Smooth muscle cell (in vitro differentiated cells): ENCODE results near the gene PTPRT. TPM values are rescaled to one million over a fixed set of nuclear protein-coding genes. Genes with fewer than 3 reads are reported as not detected.

Experiments
- DNase-seq: peaks from one replicate; lab custom pipeline; 2025; ENCODE audit not compliant: unreplicated experiment; lab: John Stamatoyannopoulos, UW
- H2AFZ ChIP-seq: fragments of 200-600 bp; sonication (generic); 2 replicates; pipeline ENCODE4 v1.6.0; 2016; ENCODE audit warnings: antibody characterized with exemption, low read depth, mild to moderate bottlenecking
- H3F3A ChIP-seq: fragments of 200-600 bp; sonication (generic); 2 replicates; pipeline ENCODE4 v1.6.0; 2017; ENCODE audit warnings: antibody characterized with exemption, low read depth
- H3K27ac ChIP-seq: fragments of 200-600 bp; sonication (generic); 2 replicates; pipeline ENCODE4 v1.5.1; 2016; ENCODE audit warnings: low read depth, mild to moderate bottlenecking
- H3K27me3 ChIP-seq: fragments of 200-600 bp; sonication (generic); 2 replicates; pipeline ENCODE4 v1.6.1; 2016; ENCODE audit warnings: low read depth, mild to moderate bottlenecking
- H3K36me3 ChIP-seq: fragments of 200-600 bp; sonication (generic); 2 replicates; pipeline ENCODE4 v1.5.1; 2016; ENCODE audit warnings: low read depth
- H3K4me1 ChIP-seq: fragments of 200-600 bp; sonication (generic); 2 replicates; pipeline ENCODE4 v1.5.1; 2016; ENCODE audit warnings: low read depth
- H3K4me2 ChIP-seq: fragments of 200-600 bp; sonication (generic); 2 replicates; pipeline ENCODE4 v1.6.0; 2016; ENCODE audit warnings: mild to moderate bottlenecking
- H3K4me3 ChIP-seq: fragments of 200-600 bp; sonication (generic); 2 replicates; pipeline ENCODE4 v1.5.1; 2016; ENCODE audit warnings: mild to moderate bottlenecking
- H3K79me2 ChIP-seq: fragments of 200-600 bp; sonication (generic); 2 replicates; pipeline ENCODE4 v1.6.0; 2016; ENCODE audit warnings: low read depth, mild to moderate bottlenecking
- H3K9ac ChIP-seq: fragments of 200-600 bp; sonication (generic); 2 replicates; pipeline ENCODE4 v1.6.0; 2016; ENCODE audit warnings: low read depth
- H3K9me3 ChIP-seq: fragments of 200-600 bp; sonication (generic); replicated peaks from 2 replicates; pipeline ENCODE4 v1.5.1; 2016; ENCODE audit warnings: low read depth
- H4K20me1 ChIP-seq: fragments of 200-600 bp; sonication (generic); 2 replicates; pipeline ENCODE4 v1.6.0; 2016; ENCODE audit warnings: low read depth
- CTCF ChIP-seq: fragments of 200-600 bp; sonication (generic); IDR thresholded peaks from 2 replicates; pipeline ENCODE4 v1.5.1; 2017; ENCODE audit warnings: borderline replicate concordance, mild to moderate bottlenecking, antibody characterized with exemption; ENCODE audit not compliant: insufficient read depth, poor library complexity, severe bottlenecking
- WGBS: methylation state at CpG from one replicate; pipeline ENCODE4 v1.1.7; 2016; ENCODE audit warnings: low lambda C conversion rate; 5-methylcytosine and 5-hydroxymethylcytosine counted together
- polyA plus RNA-seq: library from polyadenylated mRNA; unstranded; fragments of >200 nt; fragmentation: Nextera tagmentation; extraction: Ambion mirVana; gene quantifications from 2 replicates; pipeline ENCODE4 v1.2.1, GENCODE V29; 2016
- total RNA-seq: library from RNA; depleted of rRNA; stranded (reverse); fragments of >200 nt; gene quantifications from 2 replicates; pipeline ENCODE4 v1.2.3, GENCODE V29; 2014

Gene PTPRT
- total and polyA plus RNA-seq, 2 experiments from 2014 or later: 0.99 to 2.1 TPM

GRCh38 chr20:42444799-42445198 lies 744.9 kb downstream of the PTPRT start:
- WGBS: 92% methylated on average over 3 of the region's 3 CpGs
- Histone ChIP-seq H3K9ac (no peak overlapping the region), H3K9me3 (no peaks in the 10 kb centered on the region)

GRCh38 chr20:42443200-42443599 lies 746.5 kb downstream of the PTPRT start:
- Histone ChIP-seq H4K20me1 (no peaks in the 10 kb centered on the region), H3K27ac (no peak overlapping the region), H3K4me2 (no peak overlapping the region), H3K79me2 (no peaks in the 10 kb centered on the region), H3K9me3 (no peaks in the 10 kb centered on the region), H2AFZ (no peak overlapping the region), H3K9ac (no peak overlapping the region), H3K27me3 (no peaks in the 10 kb centered on the region), H3K4me3 (no peak overlapping the region), H3F3A (no peaks in the 10 kb centered on the region), H3K36me3 (no peaks in the 10 kb centered on the region), H3K4me1 (no peaks in the 10 kb centered on the region)
- WGBS: 68% methylated on average over 4 of the region's 4 CpGs
- no peak for TF ChIP-seq CTCF
- no peak for DNase-seq

More at GRCh38 chr20:42444799-42445198, 744.9 kb downstream of the PTPRT start:
- H3K79me2 ChIP-seq: no peaks in the 10 kb centered on the region
- no peak overlapping the region for H3K27ac ChIP-seq
- H3K4me2 ChIP-seq: no peak overlapping the region
- H4K20me1 ChIP-seq: no peaks in the 10 kb centered on the region
- H3K4me1 ChIP-seq: no peaks in the 10 kb centered on the region
- no peaks in the 10 kb centered on the region for H3K27me3 ChIP-seq
- TF ChIP-seq CTCF: no peak
- no peak overlapping the region for H2AFZ ChIP-seq
- H3F3A ChIP-seq: no peaks in the 10 kb centered on the region
- no peaks in the 10 kb centered on the region for H3K36me3 ChIP-seq
- DNase-seq: no peak
- no peak overlapping the region for H3K4me3 ChIP-seq

GRCh38 chr20:42442716-42443115 lies 747.0 kb downstream of the PTPRT start:
- Histone ChIP-seq H3K9ac (no peak overlapping the region), H3K4me1 (no peaks in the 10 kb centered on the region), H3K4me3 (no peak overlapping the region), H2AFZ (no peak overlapping the region), H3K9me3 (no peaks in the 10 kb centered on the region), H3K27ac (no peak overlapping the region), H3K4me2 (no peak overlapping the region), H3K79me2 (no peaks in the 10 kb centered on the region), H3F3A (no peaks in the 10 kb centered on the region), H4K20me1 (no peaks in the 10 kb centered on the region), H3K36me3 (no peaks in the 10 kb centered on the region), H3K27me3 (no peaks in the 10 kb centered on the region)
- 72% methylated on average over 6 of the region's 6 CpGs for WGBS
- no peak for TF ChIP-seq CTCF
- no peak for DNase-seq

DNA sequence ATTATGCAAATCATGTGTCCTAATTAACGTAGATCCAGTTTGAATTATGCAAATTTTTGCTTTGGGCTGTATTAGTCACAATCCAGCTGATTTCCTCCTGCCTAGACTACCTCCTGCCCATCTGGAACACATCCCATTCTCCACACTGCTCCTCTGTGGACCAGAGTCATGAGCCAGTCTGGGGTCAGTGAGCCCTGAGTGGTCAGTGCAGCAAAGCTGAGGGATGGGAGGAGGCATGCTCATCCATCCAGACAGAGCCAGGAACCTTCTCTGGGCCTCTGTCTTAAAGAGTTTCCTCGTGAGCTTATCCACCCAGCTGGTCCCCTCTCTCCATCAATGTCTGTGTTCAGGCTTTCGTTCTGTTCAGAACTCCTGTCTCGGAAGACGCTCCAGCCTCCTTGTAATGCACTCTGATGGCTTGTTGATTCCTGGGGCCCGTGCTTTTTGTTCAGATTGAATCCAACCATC lies 747.8 kb downstream of the PTPRT start:
- 70% methylated on average over 6 of the region's 6 CpGs for WGBS
- DNase-seq: no peak
- H3K36me3 ChIP-seq: no peaks in the 10 kb centered on the region
- H2AFZ ChIP-seq: no peak overlapping the region
- no peak overlapping the region for H3K4me2 ChIP-seq
- H3K27ac ChIP-seq: no peak overlapping the region
- H3K27me3 ChIP-seq: no peaks in the 10 kb centered on the region
- no peak overlapping the region for H3K9ac ChIP-seq
- TF ChIP-seq CTCF: no peak
- H3K4me1 ChIP-seq: no peaks in the 10 kb centered on the region
- no peak overlapping the region for H3K4me3 ChIP-seq
- no peaks in the 10 kb centered on the region for H4K20me1 ChIP-seq
- H3K79me2 ChIP-seq: no peaks in the 10 kb centered on the region
- no peaks in the 10 kb centered on the region for H3F3A ChIP-seq
- H3K9me3 ChIP-seq: no peaks in the 10 kb centered on the region
